ENCODE results near the gene CTNNA2. TPM values are rescaled to one million over a fixed set of nuclear protein-coding genes. Genes with fewer than 3 reads are reported as not detected.

The CTNNA2 gene
- total RNA-seq, 4 donors from 2014 or later = 0.40 to 1.7 (median 1.5) TPM; not detected in 1

GRCh38 chr2:80403081-80403480 is 890.2 kb downstream of the CTNNA2 start:
- in situ Hi-C loops (cut with MboI; ENCODE audit: low pct_ligation_motif_present in 1 of 4, low pct_unique_long_range_greater_than_20kb in 1 of 4, low sequenced_read_pairs in 3 of 4) = no loop called here
- no peak overlapping the region for H3K27ac ChIP-seq
- WGBS, 2 donors (ENCODE audit: low coverage in 1 of 2) = 32 to 45% methylated on average over 3 to 4 of the region's 4 CpGs

GRCh38 chr2:80407377-80407776 is 894.5 kb downstream of the CTNNA2 start:
- H3K27me3 ChIP-seq = no peaks in the 10 kb centered on the region
- intact Hi-C loops (cut with DNase I; ENCODE audit: low total_unique reads) = no loop called here
- no peak for DNase-seq
- TF ChIP-seq POLR2AphosphoS5 (IDR thresholded peaks at IDR 0.05) = no peak
- TF ChIP-seq, protein P1, sequence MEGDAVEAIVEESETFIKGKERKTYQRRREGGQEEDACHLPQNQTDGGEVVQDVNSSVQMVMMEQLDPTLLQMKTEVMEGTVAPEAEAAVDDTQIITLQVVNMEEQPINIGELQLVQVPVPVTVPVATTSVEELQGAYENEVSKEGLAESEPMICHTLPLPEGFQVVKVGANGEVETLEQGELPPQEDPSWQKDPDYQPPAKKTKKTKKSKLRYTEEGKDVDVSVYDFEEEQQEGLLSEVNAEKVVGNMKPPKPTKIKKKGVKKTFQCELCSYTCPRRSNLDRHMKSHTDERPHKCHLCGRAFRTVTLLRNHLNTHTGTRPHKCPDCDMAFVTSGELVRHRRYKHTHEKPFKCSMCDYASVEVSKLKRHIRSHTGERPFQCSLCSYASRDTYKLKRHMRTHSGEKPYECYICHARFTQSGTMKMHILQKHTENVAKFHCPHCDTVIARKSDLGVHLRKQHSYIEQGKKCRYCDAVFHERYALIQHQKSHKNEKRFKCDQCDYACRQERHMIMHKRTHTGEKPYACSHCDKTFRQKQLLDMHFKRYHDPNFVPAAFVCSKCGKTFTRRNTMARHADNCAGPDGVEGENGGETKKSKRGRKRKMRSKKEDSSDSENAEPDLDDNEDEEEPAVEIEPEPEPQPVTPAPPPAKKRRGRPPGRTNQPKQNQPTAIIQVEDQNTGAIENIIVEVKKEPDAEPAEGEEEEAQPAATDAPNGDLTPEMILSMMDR (IDR thresholded peaks at IDR 0.05) = no peak
- TF ChIP-seq EP300 (IDR thresholded peaks at IDR 0.05; ENCODE audit: low read depth) = no peak
- TF ChIP-seq POLR2A (IDR thresholded peaks at IDR 0.05) = no peak
- no peak overlapping the region for H3K4me3 ChIP-seq
- H3K9me3 ChIP-seq = no peaks in the 10 kb centered on the region
- in situ Hi-C loops (cut with MboI; ENCODE audit: low pct_ligation_motif_present in 1 of 4, low pct_unique_long_range_greater_than_20kb in 1 of 4, low sequenced_read_pairs in 3 of 4) = no loop called here
- no peaks in the 10 kb centered on the region for H3K36me3 ChIP-seq
- WGBS, 2 donors (ENCODE audit: low coverage in 1 of 2) = 77 to 86% methylated on average over 4 of the region's 4 CpGs
- H3K27ac ChIP-seq = no peak overlapping the region
- no peaks in the 10 kb centered on the region for H3K4me1 ChIP-seq

More at GRCh38 chr2:80403081-80403480, 890.2 kb downstream of the CTNNA2 start:
- no peak for TF ChIP-seq EP300 (IDR thresholded peaks at IDR 0.05; ENCODE audit: low read depth)
- TF ChIP-seq, protein P1 (IDR thresholded peaks at IDR 0.05) = no peak
- TF ChIP-seq POLR2AphosphoS5 (IDR thresholded peaks at IDR 0.05) = no peak
- no peak for TF ChIP-seq POLR2A (IDR thresholded peaks at IDR 0.05)
- no peak overlapping the region for H3K4me3 ChIP-seq
- no peaks in the 10 kb centered on the region for H3K27me3 ChIP-seq
- intact Hi-C loops (cut with DNase I; ENCODE audit: low total_unique reads) = no loop called here
- no peaks in the 10 kb centered on the region for H3K36me3 ChIP-seq
- DNase-seq = no peak
- no peaks in the 10 kb centered on the region for H3K4me1 ChIP-seq
- no peaks in the 10 kb centered on the region for H3K9me3 ChIP-seq

GRCh38 chr2:80410346-80410745 is 897.5 kb downstream of the CTNNA2 start:
- Histone ChIP-seq H3K27ac (no peak overlapping the region), H3K27me3 (no peaks in the 10 kb centered on the region), H3K4me1 (no peaks in the 10 kb centered on the region), H3K4me3 (no peak overlapping the region), H3K36me3 (no peaks in the 10 kb centered on the region), H3K9me3 (no peaks in the 10 kb centered on the region)
- no peak for DNase-seq
- TF ChIP-seq EP300 (IDR thresholded peaks at IDR 0.05; ENCODE audit: low read depth) = no peak
- no peak for TF ChIP-seq POLR2AphosphoS5 (IDR thresholded peaks at IDR 0.05)
- TF ChIP-seq POLR2A (IDR thresholded peaks at IDR 0.05) = no peak
- TF ChIP-seq, protein P1 (IDR thresholded peaks at IDR 0.05) = no peak
- 69 to 75% methylated on average over 3 of the region's 3 CpGs for WGBS, 2 donors (ENCODE audit: low coverage in 1 of 2)
- intact Hi-C loops (cut with DNase I; ENCODE audit: low total_unique reads) (no loop called here), in situ Hi-C loops (cut with MboI; ENCODE audit: low pct_ligation_motif_present in 1 of 4, low pct_unique_long_range_greater_than_20kb in 1 of 4, low sequenced_read_pairs in 3 of 4) (no loop called here)

- TF ChIP-seq POLR2A (IDR thresholded peaks at IDR 0.05) (no peak), EP300 (IDR thresholded peaks at IDR 0.05; ENCODE audit: low read depth) (no peak), POLR2AphosphoS5 (IDR thresholded peaks at IDR 0.05) (no peak)
- TF ChIP-seq, protein P1 (IDR thresholded peaks at IDR 0.05) = no peak
- H3K4me3 ChIP-seq = no peak overlapping the region
- WGBS, 2 donors (ENCODE audit: low coverage in 1 of 2) = 83 to 100% methylated on average over 3 of the region's 3 CpGs
- no peaks in the 10 kb centered on the region for H3K27me3 ChIP-seq
- H3K4me1 ChIP-seq = no peaks in the 10 kb centered on the region
- no peaks in the 10 kb centered on the region for H3K9me3 ChIP-seq
- no peaks in the 10 kb centered on the region for H3K36me3 ChIP-seq
- intact Hi-C loops (cut with DNase I; ENCODE audit: low total_unique reads) (no loop called here), in situ Hi-C loops (cut with MboI; ENCODE audit: low pct_ligation_motif_present in 1 of 4, low pct_unique_long_range_greater_than_20kb in 1 of 4, low sequenced_read_pairs in 3 of 4) (no loop called here)
- no peak overlapping the region for H3K27ac ChIP-seq
- no peak for DNase-seq
Observed at GRCh38 chr2:80413136-80413535, 900.3 kb downstream of the CTNNA2 start.

Measured in transverse colon (tissue), 4 donors.